ENCODE measurements around the gene VWA3B. TPM values are rescaled to one million over a fixed set of nuclear protein-coding genes. Genes with fewer than 3 reads are reported as not detected.
A peak's percentile ranks its signal among the peaks of the same experiment; 100 is the strongest.
"Not testable (repeated sequence)": the region's sequence is repeated elsewhere in the genome, so short reads cannot be mapped to it uniquely, and the experiment has no call there.

Gene VWA3B
- total and polyA plus RNA-seq, 5 donors from 2014 or later, result not detected

DNA sequence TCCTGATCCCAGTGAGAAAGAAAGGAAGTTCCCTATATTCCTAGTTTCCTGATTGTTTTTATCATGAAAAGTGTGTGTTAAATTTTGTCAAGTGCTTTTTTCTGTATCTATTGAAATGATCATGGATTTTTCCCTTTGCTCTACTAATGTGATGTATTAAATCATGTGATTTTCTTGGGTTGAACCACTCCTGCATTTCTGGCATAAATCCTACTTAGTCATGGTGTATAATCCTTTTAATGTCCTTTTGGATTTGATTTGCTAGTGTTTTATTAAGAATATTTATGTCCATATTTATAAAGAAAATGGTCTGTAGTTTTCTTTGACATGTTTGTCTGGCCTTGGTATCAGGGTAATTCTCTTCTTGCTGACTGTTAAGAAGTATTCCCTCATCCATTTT lies 171.9 kb downstream of the VWA3B start:
- H3K27ac ChIP-seq (ENCODE audit: insufficient read depth, low read length, poor library complexity, severe bottlenecking), result no peak overlapping the region
- H3K9me3 ChIP-seq (ENCODE audit: control insufficient read depth in 2 of 2, low read length in 2 of 2), result peaks cover 17 to 18% of the 10 kb centered on the region in 2 experiments
- ATAC-seq (ENCODE audit: low read depth in 2 of 2) (no peak), DNase-seq (no peak)
- Mint-ChIP-seq H3K4me3 (no peak overlapping the region), H3K4me1 (no peaks in the 10 kb centered on the region), H3K27me3 (peaks cover 41% of the 10 kb centered on the region), H3K27ac (no peak overlapping the region), H3K9me3 (peaks cover 5 to 24% (median 14%) of the 10 kb centered on the region in 7 donors), H3K36me3 (no peaks in the 10 kb centered on the region)
- H3K27me3 ChIP-seq (ENCODE audit: control insufficient read depth, insufficient read depth, low read length), result no peaks in the 10 kb centered on the region
- no peaks in the 10 kb centered on the region for H3K36me3 ChIP-seq (ENCODE audit: control insufficient read depth, insufficient read depth, low read length)
- H3K4me3 ChIP-seq (ENCODE audit: low read depth, low read length), result no peak overlapping the region
- H3K4me1 ChIP-seq (ENCODE audit: control insufficient read depth, insufficient read depth, low read length, poor library complexity, severe bottlenecking), result no peaks in the 10 kb centered on the region

DNA sequence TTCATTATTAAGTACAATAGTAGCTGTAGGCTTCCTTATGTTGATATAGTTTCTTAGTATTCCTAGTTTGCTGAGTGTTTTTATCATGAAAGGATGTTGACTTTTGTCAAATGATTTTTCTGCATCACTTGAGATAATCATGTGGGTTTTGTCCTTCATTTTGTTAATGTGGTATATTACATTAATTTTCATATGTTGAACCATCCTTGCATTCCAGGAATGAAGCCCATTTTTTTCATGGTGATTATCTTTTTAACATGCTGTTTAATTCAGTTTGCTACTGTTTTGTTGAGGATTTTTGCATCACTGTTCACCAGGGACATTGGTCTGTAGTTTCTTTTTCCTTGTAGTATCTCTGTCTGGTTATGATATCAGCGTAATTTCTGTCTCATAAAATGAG lies 176.4 kb downstream of the VWA3B start:
- no peaks in the 10 kb centered on the region for H3K36me3 Mint-ChIP-seq
- Histone ChIP-seq H3K4me1 (ENCODE audit: control insufficient read depth, insufficient read depth, low read length, poor library complexity, severe bottlenecking) (no peaks in the 10 kb centered on the region), H3K4me3 (ENCODE audit: low read depth, low read length) (no peak overlapping the region), H3K27ac (ENCODE audit: insufficient read depth, low read length, poor library complexity, severe bottlenecking) (no peak overlapping the region), H3K9me3 (ENCODE audit: control insufficient read depth in 2 of 2, low read length in 2 of 2) (peaks cover 24% of the 10 kb centered on the region in 2 experiments), H3K36me3 (ENCODE audit: control insufficient read depth, insufficient read depth, low read length) (no peaks in the 10 kb centered on the region), H3K27me3 (ENCODE audit: control insufficient read depth, insufficient read depth, low read length) (no peaks in the 10 kb centered on the region)
- no peak for ATAC-seq (ENCODE audit: low read depth in 2 of 2)
- DNase-seq, result no peak
- H3K27ac Mint-ChIP-seq, result no peak overlapping the region
- no peaks in the 10 kb centered on the region for H3K4me1 Mint-ChIP-seq
- peaks cover 28% of the 10 kb centered on the region for H3K27me3 Mint-ChIP-seq
- H3K9me3 Mint-ChIP-seq, result peaks cover 5 to 28% (median 15%) of the 10 kb centered on the region in 7 donors
- no peak overlapping the region for H3K4me3 Mint-ChIP-seq

DNA sequence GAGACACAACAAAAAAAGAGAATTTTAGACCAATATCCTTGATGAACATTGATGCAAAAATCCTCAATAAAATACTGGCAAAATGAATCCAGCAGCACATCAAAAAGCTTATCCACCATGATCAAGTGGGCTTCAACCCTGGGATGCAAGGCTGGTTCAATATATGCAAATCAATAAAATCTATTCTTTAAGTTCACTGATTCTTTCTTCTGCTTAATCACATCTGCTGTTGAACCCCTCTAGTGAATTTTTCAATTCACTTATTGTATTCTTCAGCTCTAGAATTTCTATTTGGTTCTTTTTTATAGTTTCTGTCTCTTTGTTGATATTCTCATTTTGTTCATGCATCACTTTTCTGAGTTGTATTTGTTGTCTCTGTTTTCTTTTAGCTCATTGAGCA lies 181.3 kb downstream of the VWA3B start:
- peaks cover 13 to 20% of the 10 kb centered on the region in 2 experiments for H3K9me3 ChIP-seq (ENCODE audit: control insufficient read depth in 2 of 2, low read length in 2 of 2)

DNA sequence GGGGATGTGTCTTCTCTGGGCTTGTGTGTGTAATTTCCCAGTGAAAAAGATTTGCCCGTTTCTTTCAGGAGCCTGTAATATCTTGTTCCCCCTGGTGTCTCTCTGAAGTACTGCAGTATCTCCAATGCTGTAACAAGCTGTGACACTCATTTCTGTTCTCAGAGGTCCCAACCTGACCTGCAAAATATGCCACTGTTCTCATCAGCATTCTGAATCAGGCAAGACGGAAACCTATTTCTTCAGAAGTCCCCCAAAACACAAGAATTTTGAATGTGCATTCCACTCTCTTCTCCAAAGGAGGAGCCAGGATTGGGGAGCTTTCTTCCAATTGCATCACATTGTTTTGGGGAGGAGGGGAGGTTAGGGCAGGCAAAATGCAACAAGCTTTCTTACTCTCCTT lies 182.3 kb downstream of the VWA3B start:
- H3K27ac Mint-ChIP-seq, result no peak overlapping the region
- no peaks in the 10 kb centered on the region for H3K27me3 ChIP-seq (ENCODE audit: control insufficient read depth, insufficient read depth, low read length)
- H3K36me3 ChIP-seq (ENCODE audit: control insufficient read depth, insufficient read depth, low read length), result no peaks in the 10 kb centered on the region
- ATAC-seq (ENCODE audit: low read depth in 2 of 2), result no peak
- H3K27me3 Mint-ChIP-seq, result peaks cover 23% of the 10 kb centered on the region
- no peaks in the 10 kb centered on the region for H3K36me3 Mint-ChIP-seq
- peak in 1 of 3 donors; percentile 37 for DNase-seq
- peaks cover 0 to 13% (median 2%) of the 10 kb centered on the region in 7 donors for H3K9me3 Mint-ChIP-seq
- H3K4me3 Mint-ChIP-seq, result no peak overlapping the region
- H3K4me1 Mint-ChIP-seq, result no peaks in the 10 kb centered on the region
- no peak overlapping the region for H3K27ac ChIP-seq (ENCODE audit: insufficient read depth, low read length, poor library complexity, severe bottlenecking)
- H3K4me3 ChIP-seq (ENCODE audit: low read depth, low read length), result no peak overlapping the region
- no peaks in the 10 kb centered on the region for H3K4me1 ChIP-seq (ENCODE audit: control insufficient read depth, insufficient read depth, low read length, poor library complexity, severe bottlenecking)
- H3K9me3 ChIP-seq (ENCODE audit: control insufficient read depth in 2 of 2, low read length in 2 of 2), result peaks cover 4 to 12% of the 10 kb centered on the region in 2 experiments

More for the DNA sequence above, 181.3 kb downstream of the VWA3B start:
- not testable (repeated sequence) for H3K4me3 ChIP-seq (ENCODE audit: low read depth, low read length); H3K4me1 ChIP-seq (ENCODE audit: control insufficient read depth, insufficient read depth, low read length, poor library complexity, severe bottlenecking); H3K27ac ChIP-seq (ENCODE audit: insufficient read depth, low read length, poor library complexity, severe bottlenecking); H3K4me1 Mint-ChIP-seq; H3K27ac Mint-ChIP-seq; H3K27me3 ChIP-seq (ENCODE audit: control insufficient read depth, insufficient read depth, low read length); H3K4me3 Mint-ChIP-seq; H3K36me3 Mint-ChIP-seq; ATAC-seq (ENCODE audit: low read depth in 2 of 2); H3K36me3 ChIP-seq (ENCODE audit: control insufficient read depth, insufficient read depth, low read length); DNase-seq
- peaks cover 0 to 23% (median 11%) of the 10 kb centered on the region in 7 donors for H3K9me3 Mint-ChIP-seq
- peaks cover 19% of the 10 kb centered on the region for H3K27me3 Mint-ChIP-seq

DNA sequence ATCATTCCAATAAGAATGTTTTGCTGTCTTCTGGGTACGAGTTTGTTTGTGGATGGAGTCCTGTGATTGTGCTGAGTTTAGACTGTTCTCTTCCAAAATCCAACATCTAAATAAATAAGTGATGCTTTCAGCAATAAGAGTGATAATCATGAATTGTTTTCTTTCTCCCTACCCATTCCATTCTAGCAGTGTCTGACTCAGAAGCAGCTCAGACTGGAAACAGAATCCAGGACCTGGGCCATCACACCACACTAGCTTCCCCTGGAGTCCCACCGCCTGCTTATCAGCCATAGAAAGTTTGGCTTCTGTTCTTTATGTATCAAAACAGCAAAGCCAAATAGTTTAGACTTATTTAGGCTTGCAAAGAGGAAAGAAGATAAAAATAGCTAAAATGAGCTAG lies 182.9 kb downstream of the VWA3B start:
- Mint-ChIP-seq H3K36me3 (no peaks in the 10 kb centered on the region), H3K4me3 (no peak overlapping the region), H3K27ac (no peak overlapping the region), H3K27me3 (peaks cover 23% of the 10 kb centered on the region), H3K4me1 (no peaks in the 10 kb centered on the region), H3K9me3 (peaks cover 0 to 10% (median 2%) of the 10 kb centered on the region in 7 donors)
- DNase-seq (no peak), ATAC-seq (ENCODE audit: low read depth in 2 of 2) (no peak)
- H3K4me1 ChIP-seq (ENCODE audit: control insufficient read depth, insufficient read depth, low read length, poor library complexity, severe bottlenecking), result no peaks in the 10 kb centered on the region
- H3K27ac ChIP-seq (ENCODE audit: insufficient read depth, low read length, poor library complexity, severe bottlenecking), result no peak overlapping the region
- peaks cover 0 to 8% of the 10 kb centered on the region in 2 experiments for H3K9me3 ChIP-seq (ENCODE audit: control insufficient read depth in 2 of 2, low read length in 2 of 2)
- no peaks in the 10 kb centered on the region for H3K36me3 ChIP-seq (ENCODE audit: control insufficient read depth, insufficient read depth, low read length)
- no peak overlapping the region for H3K4me3 ChIP-seq (ENCODE audit: low read depth, low read length)
- H3K27me3 ChIP-seq (ENCODE audit: control insufficient read depth, insufficient read depth, low read length), result no peaks in the 10 kb centered on the region

DNA sequence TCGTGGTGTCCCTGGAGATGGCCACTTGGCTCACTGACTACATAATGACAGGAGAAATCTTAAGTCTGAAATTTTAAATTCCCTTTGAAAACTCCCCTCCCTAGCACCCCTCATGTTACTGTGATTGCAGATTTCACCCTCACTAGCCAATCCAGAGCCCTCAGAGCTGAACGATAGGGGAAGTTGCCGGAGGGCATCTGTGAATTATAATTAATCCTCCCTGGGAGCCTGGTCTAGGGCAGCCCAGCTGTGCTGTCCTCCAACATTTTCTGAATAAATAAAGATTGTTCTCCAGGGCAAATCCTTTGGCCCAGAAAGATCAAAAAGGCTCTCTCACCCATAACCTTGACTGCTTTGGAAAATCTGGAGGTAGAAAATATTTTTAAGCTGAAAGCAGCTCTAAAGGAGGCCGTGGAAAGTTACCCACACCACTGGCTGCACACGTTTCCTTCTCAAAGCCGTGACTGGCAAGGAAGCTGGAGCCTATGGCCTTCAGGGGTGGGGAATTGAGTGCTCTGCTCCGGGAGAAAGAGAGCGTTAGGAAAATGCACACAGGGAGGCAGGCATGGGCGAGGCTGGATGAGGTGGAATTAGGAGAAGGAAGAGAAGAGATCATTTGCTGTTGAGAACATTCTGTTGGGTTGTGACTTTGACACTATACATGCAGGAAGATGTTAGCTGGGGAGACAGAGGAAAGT lies 190.3 kb downstream of the VWA3B start:
- no peak for ATAC-seq (ENCODE audit: low read depth in 2 of 2)
- no peak for DNase-seq
- H3K4me3 Mint-ChIP-seq, result no peak overlapping the region
- no peaks in the 10 kb centered on the region for H3K36me3 ChIP-seq (ENCODE audit: control insufficient read depth, insufficient read depth, low read length)
- peaks cover 26% of the 10 kb centered on the region for H3K27me3 Mint-ChIP-seq
- H3K9me3 Mint-ChIP-seq, result no peaks in the 10 kb centered on the region
- H3K27ac ChIP-seq (ENCODE audit: insufficient read depth, low read length, poor library complexity, severe bottlenecking), result no peak overlapping the region
- no peak overlapping the region for H3K4me3 ChIP-seq (ENCODE audit: low read depth, low read length)
- H3K27me3 ChIP-seq (ENCODE audit: control insufficient read depth, insufficient read depth, low read length), result peaks cover 3% of the 10 kb centered on the region
- H3K27ac Mint-ChIP-seq, result peak overlapping the region in 1 of 3 donors; percentile 28
- no peaks in the 10 kb centered on the region for H3K36me3 Mint-ChIP-seq
- no peaks in the 10 kb centered on the region for H3K9me3 ChIP-seq (ENCODE audit: control insufficient read depth in 2 of 2, low read length in 2 of 2)
- no peaks in the 10 kb centered on the region for H3K4me1 ChIP-seq (ENCODE audit: control insufficient read depth, insufficient read depth, low read length, poor library complexity, severe bottlenecking)
- no peaks in the 10 kb centered on the region for H3K4me1 Mint-ChIP-seq

DNA sequence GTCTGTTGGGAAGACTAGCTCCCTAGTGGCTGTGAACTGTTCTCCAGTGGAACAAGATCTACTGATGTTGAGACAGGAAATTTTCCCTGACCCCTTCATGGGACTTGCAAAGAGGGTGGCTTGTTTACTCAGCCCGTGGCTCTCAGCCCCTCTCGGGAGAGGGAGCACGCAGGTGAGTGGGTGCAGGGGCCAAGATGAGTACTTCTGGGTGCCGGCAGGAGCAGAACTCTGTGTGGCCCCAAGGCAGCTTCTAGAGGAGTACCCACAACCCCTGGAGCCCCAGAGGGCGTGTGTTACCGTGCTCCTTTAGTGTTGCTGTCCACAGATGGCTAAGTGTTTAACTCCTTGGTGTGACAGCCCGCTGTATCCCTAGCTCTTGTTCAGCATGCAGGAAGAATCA lies 191.1 kb downstream of the VWA3B start:
- ATAC-seq (ENCODE audit: low read depth in 2 of 2), result no peak
- DNase-seq, result no peak
- H3K4me3 Mint-ChIP-seq, result no peak overlapping the region
- Histone ChIP-seq H3K36me3 (ENCODE audit: control insufficient read depth, insufficient read depth, low read length) (no peaks in the 10 kb centered on the region), H3K4me3 (ENCODE audit: low read depth, low read length) (no peak overlapping the region), H3K27me3 (ENCODE audit: control insufficient read depth, insufficient read depth, low read length) (peaks cover 3% of the 10 kb centered on the region), H3K9me3 (ENCODE audit: control insufficient read depth in 2 of 2, low read length in 2 of 2) (no peaks in the 10 kb centered on the region), H3K4me1 (ENCODE audit: control insufficient read depth, insufficient read depth, low read length, poor library complexity, severe bottlenecking) (no peaks in the 10 kb centered on the region), H3K27ac (ENCODE audit: insufficient read depth, low read length, poor library complexity, severe bottlenecking) (no peak overlapping the region)
- peaks cover 24% of the 10 kb centered on the region for H3K27me3 Mint-ChIP-seq
- no peaks in the 10 kb centered on the region for H3K36me3 Mint-ChIP-seq
- H3K27ac Mint-ChIP-seq, result no peak overlapping the region
- H3K4me1 Mint-ChIP-seq, result no peaks in the 10 kb centered on the region
- H3K9me3 Mint-ChIP-seq, result no peaks in the 10 kb centered on the region
